H1 (cell line): ENCODE results near the gene RNASE13. TPM values are rescaled to one million over a fixed set of nuclear protein-coding genes. Genes with fewer than 3 reads are reported as not detected.

Experiments
- CTCF ChIA-PET: fragments of 300-600 bp; sonication (Branson Sonifier 250); formaldehyde crosslinking; loops from one replicate; lab custom pipeline; 2021; ENCODE audit not compliant: partially characterized antibody; lab: Charles Lee
- POLR2A ChIA-PET: fragments of 300-600 bp; sonication (Branson Sonifier 250); formaldehyde crosslinking; loops from one replicate; lab custom pipeline; 2021; ENCODE audit warnings: inconsistent platforms; ENCODE audit not compliant: partially characterized antibody; lab: Charles Lee
- DNase-seq, 2 experiments: peaks; one replicate each; pipeline versions ENCODE4 v3.0.0 to v3.0.0-alpha.2; 2010 to 2022; ENCODE audit warnings: low spot score in 2 of 2, low read depth in 1 of 2, mixed read lengths in 1 of 2
- FAIRE-seq: peaks from 2 replicates; lab custom pipeline; 2011; peaks lifted over from hg19 to GRCh38; lab: Jason Lieb, UNC
- H2AFZ ChIP-seq: 2 replicates; pipeline ENCODE4 v1.8.1; 2012; ENCODE audit warnings: low read length, inconsistent platforms
- H2AK5ac ChIP-seq: 2 replicates; pipeline ENCODE4 v1.6.1; 2013; ENCODE audit warnings: low read depth, low read length
- H2BK120ac ChIP-seq: replicated peaks from 2 replicates; pipeline ENCODE3; 2013; ENCODE audit warnings: low read depth, low read length, inconsistent platforms
- H2BK12ac ChIP-seq: 2 replicates; pipeline ENCODE4 v1.6.1; 2013; ENCODE audit warnings: low read depth, low read length
- H2BK15ac ChIP-seq: 2 replicates; pipeline ENCODE4 v1.6.1; 2013; ENCODE audit warnings: low read length
- H2BK20ac ChIP-seq: 2 replicates; pipeline ENCODE4 v1.6.1; 2013; ENCODE audit warnings: low read length
- H2BK5ac ChIP-seq: 2 replicates; pipeline ENCODE4 v1.6.1; 2013; ENCODE audit warnings: low read depth, low read length
- H3K14ac ChIP-seq: 2 replicates; pipeline ENCODE4 v1.6.1; 2013; ENCODE audit warnings: inconsistent platforms; ENCODE audit not compliant: insufficient read length
- H3K18ac ChIP-seq: 2 replicates; pipeline ENCODE4 v1.6.1; 2013; ENCODE audit warnings: low read length; ENCODE audit errors: extremely low read depth
- H3K23ac ChIP-seq: 2 replicates; pipeline ENCODE4 v1.6.1; 2013; ENCODE audit warnings: inconsistent platforms; ENCODE audit not compliant: insufficient read length
- H3K23me2 ChIP-seq: 2 replicates; pipeline ENCODE4 v1.6.1; 2013; ENCODE audit warnings: low read depth, low read length
- H3K27ac ChIP-seq: 2 replicates; pipeline ENCODE4 v1.6.1; 2011; ENCODE audit warnings: low read depth, low read length, inconsistent platforms
- H3K27me3 ChIP-seq, 4 experiments: replicated peaks in 1 of 4; 1 replicate in 1 of 4; 2 replicates in 3 of 4; pipeline versions ENCODE4 v1.6.1 to v1.8.1; 2011 to 2013; ENCODE audit warnings: low read length in 3 of 4, mild to moderate bottlenecking in 3 of 4, inconsistent platforms in 2 of 4, mixed read lengths in 2 of 4, moderate library complexity in 1 of 4; ENCODE audit not compliant: control insufficient read depth in 3 of 4, insufficient read depth in 3 of 4; ENCODE audit errors: extremely low read depth in 1 of 4
- H3K36me3 ChIP-seq, 4 experiments: 2 replicates each; pipeline versions ENCODE4 v1.6.1 to v1.8.1; 2011 to 2013; ENCODE audit warnings: mild to moderate bottlenecking in 4 of 4, low read length in 3 of 4, moderate library complexity in 2 of 4, control low read depth in 1 of 4, inconsistent platforms in 1 of 4; ENCODE audit not compliant: insufficient read depth in 4 of 4, control insufficient read depth in 2 of 4
- H3K4ac ChIP-seq: replicated peaks from 2 replicates; pipeline ENCODE3; 2013; ENCODE audit warnings: low read length, low read depth, mixed read lengths, inconsistent platforms; ENCODE audit not compliant: insufficient read length
- H3K4me1 ChIP-seq, 4 experiments: replicated peaks in 1 of 4; 1 replicate in 1 of 4; 2 replicates in 3 of 4; pipeline versions ENCODE4 v1.6.1 to v1.8.1; 2011 to 2013; ENCODE audit warnings: low read length in 3 of 4, inconsistent platforms in 2 of 4, mixed read lengths in 1 of 4; ENCODE audit not compliant: insufficient read depth in 4 of 4, control insufficient read depth in 3 of 4
- H3K4me2 ChIP-seq, 2 experiments: 2 replicates each; pipeline versions ENCODE4 v1.6.1 to v1.8.1; 2011 to 2013; ENCODE audit warnings: low read depth in 2 of 2, low read length in 2 of 2, control low read depth in 1 of 2, inconsistent platforms in 1 of 2, mild to moderate bottlenecking in 1 of 2; ENCODE audit not compliant: insufficient read depth in 1 of 2
- H3K4me3 ChIP-seq, 4 experiments: fragments of 200-600, 300-600 bp in 1 of 4; sonication (generic), shearing (Covaris generic), sonication (Bioruptor Twin) in 1 of 4; 2 replicates each; pipeline versions ENCODE4 v1.5.1 to v1.8.1; 2011 to 2016; ENCODE audit warnings: low read length in 4 of 4, low read depth in 3 of 4, control low read depth in 2 of 4, inconsistent platforms in 2 of 4, mild to moderate bottlenecking in 2 of 4, mixed read lengths in 1 of 4, moderate library complexity in 1 of 4; ENCODE audit not compliant: insufficient read depth in 2 of 4; ENCODE audit errors: extremely low read depth in 1 of 4
- H3K56ac ChIP-seq: replicated peaks from 2 replicates; pipeline ENCODE3; 2013; ENCODE audit warnings: low read depth, mild to moderate bottlenecking, mixed read lengths, low read length, inconsistent platforms; ENCODE audit not compliant: insufficient read length
- H3K79me1 ChIP-seq: 2 replicates; pipeline ENCODE4 v1.6.1; 2013; ENCODE audit warnings: low read depth, low read length, control low read depth
- H3K79me2 ChIP-seq, 2 experiments: 2 replicates each; pipeline versions ENCODE4 v1.6.1 to v1.8.1; 2012 to 2013; ENCODE audit warnings: low read length in 2 of 2, mild to moderate bottlenecking in 2 of 2, inconsistent platforms in 1 of 2; ENCODE audit not compliant: insufficient read depth in 2 of 2, control insufficient read depth in 1 of 2
- H3K9ac ChIP-seq, 4 experiments: replicated peaks in 1 of 4; 1 replicate in 1 of 4; 2 replicates in 3 of 4; pipeline versions ENCODE4 v1.6.1 to v1.8.1; 2011 to 2013; ENCODE audit warnings: low read depth in 3 of 4, low read length in 3 of 4, control low read depth in 2 of 4, mild to moderate bottlenecking in 2 of 4, moderate library complexity in 2 of 4, inconsistent platforms in 1 of 4; ENCODE audit errors: extremely low read depth in 1 of 4
- H3K9me3 ChIP-seq, 2 experiments: 2 replicates each; pipeline versions ENCODE4 v1.6.1 to v1.8.1; 2012 to 2013; ENCODE audit warnings: mild to moderate bottlenecking in 2 of 2, moderate library complexity in 2 of 2, control low read depth in 1 of 2, inconsistent platforms in 1 of 2, low read depth in 1 of 2, low read length in 1 of 2, mixed read lengths in 1 of 2; ENCODE audit not compliant: insufficient read depth in 2 of 2
- H4K20me1 ChIP-seq, 2 experiments: replicated peaks in 1 of 2; 2 replicates each; pipeline versions ENCODE3 to v1.8.1; 2011 to 2013; ENCODE audit warnings: inconsistent platforms in 2 of 2, low read length in 2 of 2, mild to moderate bottlenecking in 1 of 2; ENCODE audit not compliant: insufficient read depth in 2 of 2, control insufficient read depth in 1 of 2
- H4K5ac ChIP-seq: 2 replicates; pipeline ENCODE4 v1.6.1; 2013; ENCODE audit warnings: low read length, low read depth, mixed read lengths, inconsistent platforms; ENCODE audit not compliant: insufficient read length
- H4K8ac ChIP-seq: 2 replicates; pipeline ENCODE4 v1.8.0; 2013; ENCODE audit warnings: mild to moderate bottlenecking, moderate library complexity, low read length, inconsistent platforms; ENCODE audit not compliant: insufficient read depth; ENCODE audit errors: extremely low read depth
- H4K91ac ChIP-seq: replicated peaks from 2 replicates; pipeline ENCODE3; 2013; ENCODE audit warnings: low read length, mixed read lengths, inconsistent platforms; ENCODE audit not compliant: insufficient read length
- CEBPB ChIP-seq: IDR thresholded peaks from 2 replicates; pipeline ENCODE4 v1.6.1; 2012; ENCODE audit warnings: low read depth, low read length
- CHD1 ChIP-seq: IDR thresholded peaks from 2 replicates; pipeline ENCODE4 v1.6.1; 2012; ENCODE audit warnings: low read depth, low read length, improper control_type of control experiment
- EP300 ChIP-seq, 2 experiments: IDR thresholded peaks; 1 replicate in 1 of 2; 2 replicates in 1 of 2; pipeline ENCODE4 v1.6.1; 2011 to 2012; ENCODE audit warnings: low read depth in 2 of 2, low read length in 2 of 2, mild to moderate bottlenecking in 2 of 2, borderline replicate concordance in 1 of 2, inconsistent platforms in 1 of 2, moderate library complexity in 1 of 2
- NRF1 ChIP-seq: IDR thresholded peaks from 2 replicates; pipeline ENCODE4 v1.6.1; 2011; ENCODE audit warnings: mild to moderate bottlenecking, low read depth, low read length, improper control_type of control experiment
- POLR2AphosphoS5 ChIP-seq: IDR thresholded peaks from 2 replicates; pipeline ENCODE4 v1.6.1; 2011; ENCODE audit warnings: low read depth, low read length
- RAD21 ChIP-seq, 2 experiments: IDR thresholded peaks in 1 of 2; conservative IDR thresholded peaks in 1 of 2; 2 replicates each; pipeline ENCODE4 v1.6.1; 2011; ENCODE audit warnings: low read depth in 2 of 2, low read length in 2 of 2, improper control_type of control experiment in 1 of 2, inconsistent platforms in 1 of 2, mild to moderate bottlenecking in 1 of 2, moderate library complexity in 1 of 2
- RFX5 ChIP-seq: IDR thresholded peaks from 2 replicates; pipeline ENCODE4 v1.6.1; 2011; ENCODE audit warnings: low read depth, low read length, improper control_type of control experiment, borderline replicate concordance
- SIX5 ChIP-seq: IDR thresholded peaks from 2 replicates; pipeline ENCODE4 v1.6.1; 2011; ENCODE audit warnings: mild to moderate bottlenecking, low read depth, low read length
- SP1 ChIP-seq: IDR thresholded peaks from 2 replicates; pipeline ENCODE4 v1.6.1; 2011; ENCODE audit warnings: low read depth, low read length
- SRF ChIP-seq: IDR thresholded peaks from 2 replicates; pipeline ENCODE4 v1.6.1; 2011; ENCODE audit warnings: mild to moderate bottlenecking, low read depth, low read length, moderate library complexity
- TAF7 ChIP-seq: optimal IDR thresholded peaks from 2 replicates; pipeline ENCODE3; 2011; ENCODE audit warnings: low read depth, mild to moderate bottlenecking, inconsistent platforms, low read length, moderate library complexity, borderline replicate concordance
- WGBS, 2 experiments: shearing (Covaris generic) in 1 of 2; methylation state at CpG; one replicate each; pipeline versions ENCODE4 v1.1.6 to v1.1.7; 2013 to 2015; ENCODE audit warnings: low lambda C conversion rate in 2 of 2, mixed read lengths in 2 of 2, inconsistent platforms in 1 of 2, low coverage in 1 of 2, missing lambda C conversion rate in 1 of 2; ENCODE audit not compliant: insufficient replicate concordance in 2 of 2, insufficient coverage in 1 of 2, insufficient read length in 1 of 2; ENCODE audit errors: extremely low coverage in 1 of 2, missing lambda C conversion rate in 1 of 2; 5-methylcytosine and 5-hydroxymethylcytosine counted together
- polyA plus RNA-seq, 7 experiments: library from polyadenylated mRNA; depleted of rRNA in 3 of 7; stranded (reverse) in 5 of 7; unstranded in 2 of 7; fragments of >200 nt in 5 of 7; fragments of 200-250 nt in 2 of 7; gene quantifications; 1 replicate in 5 of 7; 2 replicates in 1 of 7; 4 replicates in 1 of 7; pipeline versions ENCODE4 v1.2.1 to v1.2.3, GENCODE V29; 2011 to 2013; ENCODE audit warnings: missing spikeins in 2 of 7, mixed read lengths in 2 of 7
- total RNA-seq: library from RNA; stranded (reverse); fragmentation: NEBNext Ultra II Directional; extraction: Animal tissue kit (Norgen Biotek cat#: 25700); gene quantifications from 2 replicates; pipeline ENCODE4 v1.2.1, GENCODE V29; 2021
- TF ChIP-seq, protein P1 (sequence below): IDR thresholded peaks from 2 replicates; pipeline ENCODE4 v1.6.1; 2011; ENCODE audit warnings: low read depth, mild to moderate bottlenecking, low read length; ENCODE audit not compliant: insufficient read depth

RNASE13 gene
- total and polyA plus RNA-seq, 2 of the 8 experiments (the other 6 are each of a cell fraction or from before 2014, with no cell fraction given), result not detected

GRCh38 chr14:21016413-21017190 lies 18.0 kb downstream of the RNASE13 start:
- Histone ChIP-seq H3K36me3 (peaks cover 0 to 5% (median under 1%) of the 10 kb centered on the region in 4 experiments; a peak in 3 of 8 replicates), H3K23me2 (no peaks in the 10 kb centered on the region), H3K9ac (no peak overlapping the region), H3K4me2 (no peak overlapping the region), H2AFZ (no peak overlapping the region), H3K9me3 (no peaks in the 10 kb centered on the region), H3K27ac (no peak overlapping the region), H2AK5ac (no peak overlapping the region), H2BK20ac (no peak overlapping the region), H3K18ac (no peak overlapping the region), H3K4ac (no peak overlapping the region), H3K79me1 (no peaks in the 10 kb centered on the region), H2BK12ac (no peak overlapping the region), H2BK120ac (no peak overlapping the region), H3K79me2 (no peaks in the 10 kb centered on the region), H3K27me3 (no peaks in the 10 kb centered on the region), H3K4me3 (no peak overlapping the region), H2BK5ac (no peak overlapping the region), H3K23ac (no peak overlapping the region), H4K20me1 (no peaks in the 10 kb centered on the region), H3K56ac (no peak overlapping the region), H4K5ac (no peak overlapping the region), H3K4me1 (peaks cover 2 to 7% (median 5%) of the 10 kb centered on the region in 4 experiments; a peak in 5 of 7 replicates), H2BK15ac (no peak overlapping the region), H4K8ac (no peak overlapping the region), H3K14ac (no peak overlapping the region), H4K91ac (no peak overlapping the region)
- POLR2A ChIA-PET, result interaction anchor here (0.6 to 2.8 kb wide), 6 partner anchors 8 to 71 kb away, joined by 3 to 36 read pairs (median 7); partner anchors contain the start of genes NDRG2 and RNASE7
- FAIRE-seq, result no peak
- CTCF ChIA-PET, result interaction anchor here (0.9 to 16.1 kb wide), 16 partner anchors 9 to 601 kb away, joined by 3 to 371 read pairs (median 41); partner anchors contain the start of genes ARHGEF40, RNASE13, RNASE7 and SLC39A2
- no peak for DNase-seq
- WGBS, 2 experiments, result 86% methylated on average over 9 of the region's 9 CpGs; no CpG with 5 or more reads in 1 of the 2 experiments
- TF ChIP-seq, protein P1, sequence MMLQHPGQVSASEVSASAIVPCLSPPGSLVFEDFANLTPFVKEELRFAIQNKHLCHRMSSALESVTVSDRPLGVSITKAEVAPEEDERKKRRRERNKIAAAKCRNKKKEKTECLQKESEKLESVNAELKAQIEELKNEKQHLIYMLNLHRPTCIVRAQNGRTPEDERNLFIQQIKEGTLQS, result no peak
- no peak for TF ChIP-seq CHD1
- TF ChIP-seq SRF, result no peak
- TF ChIP-seq RAD21 (IDR thresholded peaks at IDR 0.05 in 1 of 2, conservative IDR thresholded peaks at IDR 0.05 in 1 of 2; ENCODE audit: low read depth in 2 of 2, low read length in 2 of 2), result no peak
- no peak for TF ChIP-seq NRF1
- TF ChIP-seq SIX5, result no peak
- TF ChIP-seq POLR2AphosphoS5, result no peak
- TF ChIP-seq CEBPB, result no peak
- no peak for TF ChIP-seq RFX5
- TF ChIP-seq TAF7, result no peak
- no peak for TF ChIP-seq SP1
- no peak for TF ChIP-seq EP300 (IDR thresholded peaks at IDR 0.05; ENCODE audit: borderline replicate concordance in 1 of 2, low read depth in 2 of 2, low read length in 2 of 2)
